Activated CD8-positive, alpha-beta memory T cell treated with anti-CD3 and anti-CD28 coated beads, Interleukin-2, amount 50 U/mL, for 24 hours (primary cell): ENCODE results near the gene CCDC183.
A peak's percentile ranks its signal among the peaks of the same experiment; 100 is the strongest.
"Not testable (repeated sequence)": the region's sequence is repeated elsewhere in the genome, so short reads cannot be mapped to it uniquely, and the experiment has no call there.

Experiments used
- DNase-seq: peaks from one replicate; pipeline ENCODE4 v3.0.0-alpha.2; 2020; ENCODE audit errors: extremely low read depth

The CCDC183 gene

DNA sequence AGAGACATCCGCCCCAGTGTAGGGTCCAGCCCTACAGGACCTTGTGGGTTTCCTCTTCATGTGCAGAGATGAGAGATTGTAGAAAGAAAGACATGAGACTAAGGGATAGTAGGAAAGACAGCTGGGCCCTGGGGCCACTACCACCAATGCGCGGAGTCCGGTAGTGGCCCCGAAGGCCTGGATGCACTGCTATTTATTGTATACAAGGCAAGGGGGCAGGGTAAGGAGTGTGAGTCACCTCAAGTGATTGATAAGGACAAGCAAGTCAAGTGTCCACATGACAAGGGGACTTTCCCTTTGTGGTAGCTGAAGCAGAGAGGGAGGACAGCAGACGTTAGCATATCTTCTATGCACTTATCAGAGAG lies 11.2 kb upstream of the CCDC183 start:
- DNase-seq, result no peak

DNA sequence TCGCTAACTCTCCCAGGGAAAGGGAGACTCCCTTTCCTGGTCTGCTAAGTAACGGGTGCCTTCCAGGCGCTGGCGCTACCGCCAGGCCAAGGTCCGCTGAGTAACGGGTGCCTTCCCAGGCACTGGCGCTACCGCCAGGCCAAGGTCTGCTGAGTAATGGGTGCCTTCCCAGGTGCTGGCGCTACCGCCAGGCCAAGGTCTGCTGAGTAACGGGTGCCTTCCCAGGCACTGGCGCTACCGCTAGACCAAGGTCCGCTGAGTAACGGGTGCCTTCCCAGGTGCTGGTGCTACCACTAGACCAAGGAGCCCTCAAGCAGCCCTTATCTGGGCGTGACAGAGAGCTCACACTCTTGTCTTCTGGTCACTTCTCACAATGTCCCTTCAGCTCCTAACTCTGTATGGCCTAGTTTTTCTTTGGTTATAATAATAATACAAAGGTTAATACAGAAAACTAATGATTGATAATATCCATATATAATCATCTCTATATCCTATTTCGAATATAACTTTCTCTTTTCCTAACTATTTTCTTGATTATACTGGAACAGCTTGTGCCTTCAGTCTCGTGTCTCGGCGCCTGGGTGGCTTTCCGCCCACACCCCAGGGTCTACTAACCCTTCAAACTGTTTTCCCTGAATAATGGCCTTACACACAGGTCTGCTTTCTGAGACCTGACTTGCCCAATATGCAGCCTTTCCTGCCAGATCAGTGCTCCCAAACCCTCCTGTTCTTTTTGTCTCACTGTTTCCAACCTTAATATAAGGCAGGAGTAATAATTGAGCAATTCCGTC lies 10.4 kb upstream of the CCDC183 start:
- DNase-seq, result not testable (repeated sequence)

DNA sequence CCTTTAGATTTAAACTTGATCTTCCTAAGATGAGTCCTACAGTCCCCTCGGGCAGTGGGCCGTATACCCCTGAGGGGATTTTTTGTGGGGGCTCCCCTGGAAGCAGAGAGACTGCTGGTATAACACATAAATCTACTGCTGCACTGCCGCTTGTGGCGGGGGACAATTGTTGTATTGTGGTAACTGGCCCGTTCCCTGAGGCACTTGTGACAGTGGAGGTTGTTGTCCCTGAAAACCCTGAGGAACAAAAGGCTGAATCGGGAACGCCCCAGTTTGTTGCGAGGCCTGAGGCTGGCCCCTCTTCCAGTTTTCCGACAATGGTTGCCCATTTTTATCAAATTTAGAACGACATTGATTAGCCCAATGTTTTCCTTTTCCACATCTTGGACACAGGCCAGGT lies 9.7 kb upstream of the CCDC183 start:
- DNase-seq, result no peak

GRCh38 chr9:136786983-136787382 lies 9.2 kb upstream of the CCDC183 start:
- DNase-seq, result not testable (repeated sequence)

DNA sequence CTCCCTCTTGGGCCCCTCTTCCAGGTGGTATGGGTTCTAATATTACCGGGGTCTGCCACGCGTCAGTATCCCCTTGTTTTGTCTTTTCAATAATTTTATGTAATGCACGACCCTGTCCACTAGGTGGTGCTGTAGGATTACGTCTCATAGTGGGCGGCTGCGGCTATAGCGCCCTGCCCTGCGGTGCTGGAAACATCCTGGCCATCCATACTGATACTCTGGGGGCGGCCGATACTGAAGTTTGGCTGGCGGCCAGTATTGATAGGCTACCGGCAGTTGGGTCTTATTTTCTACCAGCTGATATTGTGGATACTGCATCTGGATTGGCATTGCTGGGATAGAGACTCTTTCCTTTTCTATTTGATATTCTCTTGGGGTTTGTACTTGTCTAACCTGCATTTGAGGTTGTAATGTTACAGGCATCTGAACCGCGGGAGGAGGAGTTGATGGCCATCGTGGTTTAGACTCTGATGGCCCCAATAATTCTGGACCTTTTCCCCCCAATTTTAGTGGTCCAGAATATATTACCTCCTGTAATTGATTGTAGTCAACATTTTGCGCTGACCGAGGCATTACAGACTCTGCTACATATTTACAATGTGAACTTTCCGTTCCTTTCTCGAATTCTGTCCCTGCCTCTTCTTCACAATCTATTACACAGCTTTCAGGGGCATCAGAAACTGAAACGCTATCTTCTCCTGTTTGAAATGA lies 8.3 kb upstream of the CCDC183 start:
- peak; percentile 49 for DNase-seq

DNA sequence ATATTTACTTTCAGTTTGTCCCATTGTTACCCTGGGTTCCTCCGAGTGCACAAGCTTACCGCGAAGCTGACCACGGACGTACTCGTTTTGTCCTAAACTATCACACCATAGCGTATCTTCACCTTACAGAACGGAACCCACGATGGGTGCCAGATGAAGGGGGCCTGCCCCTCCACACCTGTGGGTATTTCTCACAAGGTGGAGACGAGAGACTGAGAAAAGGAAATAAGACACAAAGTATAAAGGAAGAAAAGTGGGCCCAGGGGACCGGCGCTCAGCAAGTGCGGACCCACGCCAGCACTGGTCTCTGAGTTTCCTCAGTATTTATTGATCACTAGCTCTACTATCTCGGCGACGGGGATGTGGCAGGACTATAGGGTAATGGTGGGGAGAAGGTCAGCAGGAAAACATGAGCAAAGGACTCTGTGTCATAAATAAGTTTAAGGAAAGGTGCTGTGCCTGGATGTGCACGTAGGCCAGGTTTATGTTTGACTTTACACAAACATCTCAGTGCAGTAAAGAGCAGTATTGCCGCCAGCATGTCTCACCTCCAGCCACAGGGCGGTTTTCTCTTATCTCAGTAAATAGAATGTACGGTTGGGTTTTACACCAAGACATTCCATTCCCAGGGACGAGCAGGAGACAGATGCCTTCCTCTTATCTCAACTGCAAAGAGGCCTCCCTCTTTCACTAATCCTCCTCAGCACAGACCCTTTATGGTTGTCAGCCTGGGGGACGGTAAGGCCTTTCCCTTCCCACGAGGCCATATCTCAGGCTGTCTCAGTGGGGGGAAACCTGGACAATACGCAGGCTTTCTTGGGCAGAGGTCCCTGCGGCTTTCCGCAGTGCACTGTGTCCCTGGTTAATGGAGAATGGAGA lies 7.3 kb upstream of the CCDC183 start:
- not testable (repeated sequence) for DNase-seq

DNA sequence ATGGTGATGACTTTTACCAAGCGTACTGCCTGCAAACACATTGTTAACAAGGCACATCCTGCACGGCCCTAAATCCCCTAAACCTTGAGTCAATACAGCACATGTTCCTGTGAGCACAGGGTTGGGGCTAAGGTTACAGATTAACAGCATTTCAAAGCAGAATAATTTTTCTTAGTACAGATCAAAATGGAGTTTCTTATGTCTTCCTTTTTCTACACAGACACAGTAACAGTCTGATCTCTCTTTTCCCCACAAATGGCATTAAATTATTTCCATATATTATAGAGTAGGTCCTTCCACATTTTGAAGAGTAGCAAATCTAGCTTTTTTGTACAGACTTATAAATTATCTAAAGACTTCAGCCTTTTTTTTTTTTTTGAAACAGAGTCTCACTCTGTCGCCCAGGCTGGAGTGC lies 6.6 kb upstream of the CCDC183 start:
- no peak for DNase-seq

DNA sequence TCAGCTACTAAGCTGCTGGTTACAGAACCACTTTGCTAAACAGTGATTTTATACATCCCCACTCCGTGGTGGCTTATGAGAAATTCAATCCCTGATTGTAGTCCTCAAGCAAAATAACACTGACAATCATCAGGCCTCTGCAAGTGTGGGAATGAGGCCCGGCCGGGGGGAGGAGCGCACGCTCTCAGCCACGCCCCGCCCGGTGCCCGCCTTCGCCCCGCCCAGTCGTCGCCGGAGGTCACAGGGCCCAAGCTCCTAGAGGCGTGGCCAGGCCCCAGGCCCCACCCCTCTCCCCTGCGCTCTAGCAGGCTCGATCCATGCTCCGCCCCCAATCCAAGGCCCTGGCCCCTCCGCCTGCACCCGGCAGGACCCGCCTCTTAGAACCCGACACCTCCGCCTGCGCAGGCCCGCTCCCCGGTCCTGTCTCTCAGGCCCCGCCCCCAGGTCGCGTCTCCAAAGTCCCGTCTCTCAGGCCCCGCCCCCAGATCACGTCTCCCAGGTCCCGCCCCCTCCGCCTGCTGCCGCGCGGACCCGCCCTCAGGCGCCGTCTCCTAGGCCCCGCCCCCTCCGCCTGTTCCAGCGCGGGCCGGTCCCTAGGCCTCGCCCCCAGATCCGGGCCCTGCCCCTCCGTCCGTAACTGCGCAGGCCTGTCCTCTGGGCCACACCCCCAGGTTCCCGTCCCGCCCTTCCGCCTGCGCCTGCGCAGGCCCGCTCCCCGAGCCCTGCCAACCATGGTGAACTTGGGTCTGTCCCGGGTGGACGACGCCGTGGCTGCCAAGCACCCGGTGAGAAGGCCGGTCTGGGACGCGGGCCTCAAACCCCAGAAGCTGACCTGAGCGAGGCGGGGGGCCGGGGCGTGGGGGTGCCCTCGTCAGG lies 5.3 kb upstream of the CCDC183 start, which contains the start of gene TMEM141:
Gene TMEM141, plus strand, starts transcription at position 705 of the 876 bp plus-strand sequence. Its CDS starts 27 bp downstream, at position 732.
- peak; percentile 99 for DNase-seq

- DNase-seq, result no peak
Measured at GRCh38 chr9:136791516-136792276, 4.4 kb upstream of the CCDC183 start.

- DNase-seq, result no peak
Measured at GRCh38 chr9:136792321-136793085, 3.6 kb upstream of the CCDC183 start.

DNA sequence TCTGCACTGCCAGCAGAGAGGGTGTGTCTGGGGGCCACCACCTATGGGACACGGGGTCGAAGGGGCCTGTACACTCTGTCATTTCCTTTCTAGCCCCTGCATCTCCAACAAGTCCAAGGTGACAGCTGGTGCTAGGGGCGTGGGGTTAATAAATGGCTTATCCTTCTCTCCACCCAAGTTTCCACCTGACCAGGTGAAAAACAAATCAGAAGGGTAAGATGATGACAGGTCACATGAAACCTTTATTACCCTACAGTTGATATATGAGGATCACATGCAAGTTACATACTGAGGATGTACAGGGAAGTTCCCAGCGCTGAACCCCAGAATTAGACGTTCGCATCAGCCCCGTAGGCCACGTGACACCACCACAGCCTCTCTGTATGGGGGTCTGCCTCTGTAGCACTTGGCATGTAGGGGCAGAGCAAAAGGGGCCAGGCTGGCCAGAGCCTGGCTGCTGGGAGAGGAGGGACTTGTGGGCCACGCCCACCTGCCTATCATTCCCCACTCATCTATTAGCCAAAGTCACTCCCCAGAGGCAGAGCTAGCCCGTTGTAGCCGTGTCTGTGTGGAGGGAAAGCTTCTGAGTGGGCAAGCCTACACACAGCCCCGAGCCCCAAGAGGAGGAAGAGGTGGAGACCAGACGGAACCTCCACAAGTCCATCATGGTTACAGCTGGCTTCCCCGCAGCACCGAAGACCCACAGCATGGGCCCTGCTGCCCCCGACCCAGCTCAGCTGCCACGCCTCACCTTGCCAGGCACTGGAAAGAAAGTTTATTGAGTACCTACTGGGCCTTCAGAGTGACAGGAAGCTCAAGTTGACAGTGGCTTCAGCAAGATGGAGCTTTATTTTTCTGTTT lies 2.8 kb upstream of the CCDC183 start:
- DNase-seq, result no peak

DNA sequence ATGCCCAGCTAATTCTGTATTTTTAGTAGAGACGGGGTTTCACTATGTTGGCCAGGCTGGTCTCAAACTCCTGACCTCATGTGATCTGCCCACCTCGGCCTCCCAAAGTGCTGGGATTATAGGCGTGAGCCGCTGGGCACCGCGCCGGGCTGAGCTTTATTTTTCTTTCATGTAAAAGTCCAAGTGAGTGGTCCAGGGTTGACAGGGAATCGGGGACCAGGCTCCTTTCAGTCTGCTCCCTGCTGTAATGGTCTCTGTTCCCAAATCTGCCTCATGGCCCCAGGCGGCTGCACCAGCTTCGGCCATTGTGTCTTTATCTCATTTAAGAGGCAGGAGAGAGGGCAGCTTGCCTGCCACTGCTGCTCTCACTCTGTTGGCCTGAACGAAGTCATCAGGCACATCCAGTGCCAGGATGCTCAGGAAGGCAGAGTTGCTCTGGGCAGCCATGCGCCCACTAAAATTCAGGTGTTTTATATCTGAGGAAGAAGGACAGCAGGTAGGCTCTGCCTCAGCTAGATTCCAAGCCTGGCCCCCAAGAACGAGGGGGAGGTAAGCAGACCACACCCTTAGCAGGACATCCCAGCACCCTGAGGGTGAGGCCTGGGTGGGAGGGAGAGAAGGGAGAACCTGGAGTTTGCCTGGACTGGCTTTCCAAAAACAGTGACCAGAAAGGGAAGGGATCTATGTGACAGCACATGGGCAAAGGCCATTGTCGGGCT lies 1.7 kb upstream of the CCDC183 start:
- DNase-seq, result no peak

- DNase-seq, result no peak
Measured at GRCh38 chr9:136795000-136795348, 1.2 kb upstream of the CCDC183 start.

DNA sequence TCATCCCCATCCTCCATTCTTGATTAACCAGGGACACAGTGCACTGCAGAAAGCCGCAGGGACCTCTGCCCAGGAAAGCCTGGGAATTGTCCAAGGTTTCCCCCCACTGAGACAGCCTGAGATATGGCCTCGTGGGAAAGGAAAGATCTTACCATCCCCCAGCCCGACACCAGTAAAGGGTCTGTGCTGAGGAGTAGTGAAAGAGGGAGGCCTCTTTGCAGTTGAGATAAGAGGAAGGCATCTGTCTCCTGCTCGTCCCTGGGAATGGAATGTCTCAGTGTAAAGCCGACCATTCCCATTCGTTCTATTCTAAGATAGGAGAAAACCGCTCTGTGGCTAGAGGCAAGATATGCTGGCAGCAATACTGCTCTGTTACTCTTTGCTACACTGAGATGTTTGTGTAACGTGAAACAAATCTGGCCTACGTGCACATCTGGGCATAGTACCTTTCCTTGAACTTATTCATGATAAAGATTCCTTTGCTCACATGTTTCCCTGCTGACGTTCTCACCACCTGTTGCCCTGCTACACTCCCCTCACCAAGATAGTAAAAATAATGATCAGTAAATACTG lies 723 bp downstream of the CCDC183 start:
- DNase-seq, result not testable (repeated sequence)

DNA sequence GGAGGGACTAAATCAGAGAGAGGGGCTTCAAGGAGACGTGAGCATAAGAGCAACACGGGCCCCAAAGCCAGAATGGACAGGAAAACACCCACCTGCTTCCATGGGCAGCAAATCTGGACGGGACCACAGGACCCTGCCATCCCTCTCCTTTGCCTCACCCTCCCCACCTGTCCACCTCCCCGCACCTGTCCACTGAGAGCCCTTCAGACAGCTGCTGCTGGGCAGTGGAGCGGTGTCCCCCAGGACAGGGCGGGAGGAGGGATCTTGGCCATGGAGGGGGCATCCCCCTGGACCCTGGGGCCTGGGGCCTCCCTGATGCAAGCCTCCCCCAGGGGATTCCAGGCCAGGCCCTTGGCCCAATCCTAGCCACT lies 2.6 kb downstream of the CCDC183 start:
- no peak for DNase-seq

- DNase-seq, result no peak
Measured at GRCh38 chr9:136799079-136799853, 3.1 kb downstream of the CCDC183 start.
